ENCODE measurements around the gene ITGB8. TPM values are rescaled to one million over a fixed set of nuclear protein-coding genes. Genes with fewer than 3 reads are reported as not detected.
A peak's percentile ranks its signal among the peaks of the same experiment; 100 is the strongest.

ITGB8 gene
- total and polyA plus RNA-seq, 2 experiments from 2014 or later, result 0.71 to 3.0 TPM

DNA sequence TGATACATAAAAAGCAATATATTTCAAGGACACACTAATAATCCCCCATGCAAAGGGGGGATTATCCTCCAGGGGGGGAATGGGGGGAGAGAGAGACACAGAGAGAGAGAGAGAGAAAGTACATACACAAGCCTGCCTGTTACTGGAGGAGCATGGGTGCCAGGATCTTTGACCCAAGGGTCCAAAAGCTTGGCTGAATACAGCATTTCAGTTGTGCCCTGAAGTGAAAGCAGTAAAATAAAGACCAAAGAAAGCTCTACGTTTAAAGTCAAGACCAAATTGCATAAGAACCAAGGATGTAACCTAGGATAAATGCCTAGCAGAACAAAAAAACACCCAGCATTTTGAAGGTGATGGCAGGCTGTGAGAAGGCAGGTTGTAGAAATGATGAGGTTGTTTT, 27.8 kb upstream of the ITGB8 start (continued):
- TF ChIP-seq, protein P1, sequence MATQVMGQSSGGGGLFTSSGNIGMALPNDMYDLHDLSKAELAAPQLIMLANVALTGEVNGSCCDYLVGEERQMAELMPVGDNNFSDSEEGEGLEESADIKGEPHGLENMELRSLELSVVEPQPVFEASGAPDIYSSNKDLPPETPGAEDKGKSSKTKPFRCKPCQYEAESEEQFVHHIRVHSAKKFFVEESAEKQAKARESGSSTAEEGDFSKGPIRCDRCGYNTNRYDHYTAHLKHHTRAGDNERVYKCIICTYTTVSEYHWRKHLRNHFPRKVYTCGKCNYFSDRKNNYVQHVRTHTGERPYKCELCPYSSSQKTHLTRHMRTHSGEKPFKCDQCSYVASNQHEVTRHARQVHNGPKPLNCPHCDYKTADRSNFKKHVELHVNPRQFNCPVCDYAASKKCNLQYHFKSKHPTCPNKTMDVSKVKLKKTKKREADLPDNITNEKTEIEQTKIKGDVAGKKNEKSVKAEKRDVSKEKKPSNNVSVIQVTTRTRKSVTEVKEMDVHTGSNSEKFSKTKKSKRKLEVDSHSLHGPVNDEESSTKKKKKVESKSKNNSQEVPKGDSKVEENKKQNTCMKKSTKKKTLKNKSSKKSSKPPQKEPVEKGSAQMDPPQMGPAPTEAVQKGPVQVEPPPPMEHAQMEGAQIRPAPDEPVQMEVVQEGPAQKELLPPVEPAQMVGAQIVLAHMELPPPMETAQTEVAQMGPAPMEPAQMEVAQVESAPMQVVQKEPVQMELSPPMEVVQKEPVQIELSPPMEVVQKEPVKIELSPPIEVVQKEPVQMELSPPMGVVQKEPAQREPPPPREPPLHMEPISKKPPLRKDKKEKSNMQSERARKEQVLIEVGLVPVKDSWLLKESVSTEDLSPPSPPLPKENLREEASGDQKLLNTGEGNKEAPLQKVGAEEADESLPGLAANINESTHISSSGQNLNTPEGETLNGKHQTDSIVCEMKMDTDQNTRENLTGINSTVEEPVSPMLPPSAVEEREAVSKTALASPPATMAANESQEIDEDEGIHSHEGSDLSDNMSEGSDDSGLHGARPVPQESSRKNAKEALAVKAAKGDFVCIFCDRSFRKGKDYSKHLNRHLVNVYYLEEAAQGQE (IDR thresholded peaks at IDR 0.05; ENCODE audit: unreplicated experiment), result no peak
- TF ChIP-seq CREB1 (CRISPR knock-in tag; IDR thresholded peaks at IDR 0.05; ENCODE audit: low read depth) (no peak), JUNB (IDR thresholded peaks at IDR 0.05; ENCODE audit: unreplicated experiment) (no peak), ZNF331 (CRISPR knock-in tag; IDR thresholded peaks at IDR 0.05; ENCODE audit: low read depth) (no peak), EZH2 (IDR thresholded peaks at IDR 0.05; ENCODE audit: low read depth, unreplicated experiment) (no peak), NANOG (IDR thresholded peaks at IDR 0.05; ENCODE audit: borderline replicate concordance) (no peak), POLR2AphosphoS5 (IDR thresholded peaks at IDR 0.05; ENCODE audit: low read depth) (no peak), STAT1 (IDR thresholded peaks at IDR 0.05; ENCODE audit: unreplicated experiment) (no peak)
- TF ChIP-seq, protein P2, sequence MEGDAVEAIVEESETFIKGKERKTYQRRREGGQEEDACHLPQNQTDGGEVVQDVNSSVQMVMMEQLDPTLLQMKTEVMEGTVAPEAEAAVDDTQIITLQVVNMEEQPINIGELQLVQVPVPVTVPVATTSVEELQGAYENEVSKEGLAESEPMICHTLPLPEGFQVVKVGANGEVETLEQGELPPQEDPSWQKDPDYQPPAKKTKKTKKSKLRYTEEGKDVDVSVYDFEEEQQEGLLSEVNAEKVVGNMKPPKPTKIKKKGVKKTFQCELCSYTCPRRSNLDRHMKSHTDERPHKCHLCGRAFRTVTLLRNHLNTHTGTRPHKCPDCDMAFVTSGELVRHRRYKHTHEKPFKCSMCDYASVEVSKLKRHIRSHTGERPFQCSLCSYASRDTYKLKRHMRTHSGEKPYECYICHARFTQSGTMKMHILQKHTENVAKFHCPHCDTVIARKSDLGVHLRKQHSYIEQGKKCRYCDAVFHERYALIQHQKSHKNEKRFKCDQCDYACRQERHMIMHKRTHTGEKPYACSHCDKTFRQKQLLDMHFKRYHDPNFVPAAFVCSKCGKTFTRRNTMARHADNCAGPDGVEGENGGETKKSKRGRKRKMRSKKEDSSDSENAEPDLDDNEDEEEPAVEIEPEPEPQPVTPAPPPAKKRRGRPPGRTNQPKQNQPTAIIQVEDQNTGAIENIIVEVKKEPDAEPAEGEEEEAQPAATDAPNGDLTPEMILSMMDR (conservative IDR thresholded peaks at IDR 0.05; ENCODE audit: low read depth in 2 of 2), result no peak

DNA sequence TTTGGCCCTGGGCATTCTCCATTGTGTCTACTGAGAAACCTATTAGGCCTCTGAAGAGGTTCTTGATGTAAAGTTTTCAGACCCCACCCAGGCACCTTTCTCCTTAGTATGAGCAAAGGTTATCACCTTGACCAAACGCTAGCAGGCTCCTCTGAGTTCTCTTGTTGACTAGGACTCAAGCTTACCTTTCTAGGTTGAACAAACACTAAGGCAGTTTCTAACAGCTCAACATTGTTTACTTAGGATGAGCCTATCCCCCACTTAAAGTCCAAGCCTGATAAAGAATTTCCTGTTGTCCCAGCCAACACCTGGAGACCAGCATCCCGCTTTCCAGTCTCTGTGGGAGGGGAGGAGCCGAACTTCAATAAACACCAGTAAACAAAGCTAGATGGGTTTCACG, 26.3 kb upstream of the ITGB8 start:
- Histone ChIP-seq H3K4me3 (no peak overlapping the region), H3K27ac (ENCODE audit: low read depth) (no peak overlapping the region), H3K9me2 (ENCODE audit: insufficient read depth) (no peaks in the 10 kb centered on the region), H3K36me3 (ENCODE audit: insufficient read depth) (no peaks in the 10 kb centered on the region), H3K79me2 (replicated peaks; ENCODE audit: insufficient read depth) (no peaks in the 10 kb centered on the region), H2AFZ (peak overlapping the region; percentile 5; the same call in 1 of the 2 replicates), H3F3A (replicated peaks; ENCODE audit: low read depth) (no peaks in the 10 kb centered on the region), H3K4me2 (peak overlapping the region; percentile 13; the same call in 1 of the 2 replicates), H4K20me1 (replicated peaks; ENCODE audit: insufficient read depth) (no peaks in the 10 kb centered on the region), H3K4me1 (ENCODE audit: insufficient read depth) (peaks cover 21% of the 10 kb centered on the region), H3K27me3 (ENCODE audit: insufficient read depth) (no peaks in the 10 kb centered on the region)
- no peak overlapping the region for H3K4me3 Mint-ChIP-seq
- no peaks in the 10 kb centered on the region for H3K9me3 Mint-ChIP-seq
- no peak overlapping the region for H3K27ac Mint-ChIP-seq
- ATAC-seq, result no peak
- H3K27me3 Mint-ChIP-seq (ENCODE audit: insufficient read depth, low read depth, poor library complexity), result no peaks in the 10 kb centered on the region
- peak; percentile 20 for DNase-seq (ENCODE audit: low spot score)
- H3K36me3 Mint-ChIP-seq (ENCODE audit: low read depth), result no peaks in the 10 kb centered on the region; the same call in 2 of the 3 replicates
- H3K4me1 Mint-ChIP-seq, result peaks cover 19% of the 10 kb centered on the region
- TF ChIP-seq STAT1 (IDR thresholded peaks at IDR 0.05; ENCODE audit: unreplicated experiment), result no peak
- TF ChIP-seq, protein P1 (IDR thresholded peaks at IDR 0.05; ENCODE audit: unreplicated experiment), result no peak
- no peak for TF ChIP-seq JUNB (IDR thresholded peaks at IDR 0.05; ENCODE audit: unreplicated experiment)
- TF ChIP-seq ZNF331 (CRISPR knock-in tag; IDR thresholded peaks at IDR 0.05; ENCODE audit: low read depth), result no peak
- no peak for TF ChIP-seq POLR2AphosphoS5 (IDR thresholded peaks at IDR 0.05; ENCODE audit: low read depth)
- TF ChIP-seq EZH2phosphoT487 (IDR thresholded peaks at IDR 0.05; ENCODE audit: unreplicated experiment), result no peak
- TF ChIP-seq, protein P3, sequence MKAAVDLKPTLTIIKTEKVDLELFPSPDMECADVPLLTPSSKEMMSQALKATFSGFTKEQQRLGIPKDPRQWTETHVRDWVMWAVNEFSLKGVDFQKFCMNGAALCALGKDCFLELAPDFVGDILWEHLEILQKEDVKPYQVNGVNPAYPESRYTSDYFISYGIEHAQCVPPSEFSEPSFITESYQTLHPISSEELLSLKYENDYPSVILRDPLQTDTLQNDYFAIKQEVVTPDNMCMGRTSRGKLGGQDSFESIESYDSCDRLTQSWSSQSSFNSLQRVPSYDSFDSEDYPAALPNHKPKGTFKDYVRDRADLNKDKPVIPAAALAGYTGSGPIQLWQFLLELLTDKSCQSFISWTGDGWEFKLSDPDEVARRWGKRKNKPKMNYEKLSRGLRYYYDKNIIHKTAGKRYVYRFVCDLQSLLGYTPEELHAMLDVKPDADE (IDR thresholded peaks at IDR 0.05), result no peak
- TF ChIP-seq CREB1 (CRISPR knock-in tag; IDR thresholded peaks at IDR 0.05; ENCODE audit: low read depth), result no peak
- no peak for TF ChIP-seq ZNF114 (CRISPR knock-in tag; IDR thresholded peaks at IDR 0.05)
- TF ChIP-seq EZH2 (IDR thresholded peaks at IDR 0.05; ENCODE audit: low read depth, unreplicated experiment), result no peak
- TF ChIP-seq, protein P2 (conservative IDR thresholded peaks at IDR 0.05; ENCODE audit: low read depth in 2 of 2), result no peak
- TF ChIP-seq NANOG (IDR thresholded peaks at IDR 0.05; ENCODE audit: borderline replicate concordance), result no peak

All from GM23338 (cell line).